CD14-positive monocyte (primary cell): ENCODE measurements around the gene LRRC7. TPM values are rescaled to one million over a fixed set of nuclear protein-coding genes. Genes with fewer than 3 reads are reported as not detected.

Experiments
- DNase-seq, 3 donors: peaks; one replicate each; pipeline ENCODE4 v3.0.0-alpha.2; 2011 to 2022
- H2AFZ ChIP-seq: 2 replicates; pipeline ENCODE4 v1.6.0; 2012; ENCODE audit warnings: mild to moderate bottlenecking, low read depth, low read length, inconsistent platforms; ENCODE audit not compliant: insufficient read depth, poor library complexity, severe bottlenecking
- H3K27ac ChIP-seq, 2 donors: 1 replicate in 1 of 2; 2 replicates in 1 of 2; pipeline ENCODE4 v1.5.1; 2012 to 2013; ENCODE audit warnings: low read length in 2 of 2, control low read depth in 1 of 2, inconsistent platforms in 1 of 2, low read depth in 1 of 2, mild to moderate bottlenecking in 1 of 2
- H3K27me3 ChIP-seq, 2 donors: one replicate each; pipeline versions ENCODE4 v1.6.0 to v1.6.1; 2011 to 2013; ENCODE audit warnings: low read length in 2 of 2; ENCODE audit not compliant: control insufficient read depth in 2 of 2, insufficient read depth in 2 of 2
- H3K36me3 ChIP-seq, 2 donors: replicated peaks in 1 of 2; 1 replicate in 1 of 2; 2 replicates in 1 of 2; pipeline versions ENCODE4 v1.5.1 to v1.6.1; 2012 to 2013; ENCODE audit warnings: low read length in 2 of 2, control low read depth in 1 of 2, inconsistent platforms in 1 of 2, mild to moderate bottlenecking in 1 of 2; ENCODE audit not compliant: insufficient read depth in 2 of 2, control insufficient read depth in 1 of 2
- H3K4me1 ChIP-seq, 2 donors: 1 replicate in 1 of 2; 2 replicates in 1 of 2; pipeline versions ENCODE4 v1.5.1 to v1.6.1; 2012 to 2013; ENCODE audit warnings: low read length in 2 of 2, control low read depth in 1 of 2, inconsistent platforms in 1 of 2, mild to moderate bottlenecking in 1 of 2, moderate library complexity in 1 of 2; ENCODE audit not compliant: insufficient read depth in 2 of 2, control insufficient read depth in 1 of 2
- H3K4me2 ChIP-seq: replicated peaks from 2 replicates; pipeline ENCODE3; 2012; ENCODE audit warnings: low read length, moderate library complexity, mild to moderate bottlenecking; ENCODE audit not compliant: poor library complexity, severe bottlenecking; ENCODE audit errors: extremely low read depth
- H3K4me3 ChIP-seq, 3 experiments: fragments of 200-600 bp in 1 of 3; sonication (generic) in 1 of 3; replicated peaks in 1 of 3; 1 replicate in 2 of 3; 2 replicates in 1 of 3; pipeline ENCODE4 v1.5.1; 2011 to 2013; ENCODE audit warnings: low read length in 3 of 3, mild to moderate bottlenecking in 3 of 3, control low read depth in 2 of 3, low read depth in 2 of 3, inconsistent platforms in 1 of 3, moderate library complexity in 1 of 3
- H3K79me2 ChIP-seq: 2 replicates; pipeline ENCODE4 v1.6.0; 2012; ENCODE audit warnings: mild to moderate bottlenecking, control low read depth, inconsistent platforms, low read length, moderate library complexity; ENCODE audit not compliant: insufficient read depth
- H3K9ac ChIP-seq: 2 replicates; pipeline ENCODE4 v1.6.0; 2017; ENCODE audit warnings: low read length, mild to moderate bottlenecking; ENCODE audit not compliant: insufficient read depth, poor library complexity, severe bottlenecking
- H3K9me3 ChIP-seq, 2 donors: replicated peaks in 1 of 2; 1 replicate in 1 of 2; 2 replicates in 1 of 2; pipeline versions ENCODE4 v1.5.1 to v1.6.1; 2012 to 2013; ENCODE audit warnings: low read length in 2 of 2, control low read depth in 1 of 2; ENCODE audit not compliant: control insufficient read depth in 1 of 2, insufficient read depth in 1 of 2
- H4K20me1 ChIP-seq: 2 replicates; pipeline ENCODE4 v1.6.0; 2012; ENCODE audit warnings: mild to moderate bottlenecking, low read length, control low read depth, moderate library complexity; ENCODE audit not compliant: insufficient read depth
- H3K27ac Mint-ChIP-seq, 7 donors: one replicate each; pipeline ENCODE4 v1.8.0; 2020; ENCODE audit warnings: mild to moderate bottlenecking in 7 of 7, mixed read lengths in 7 of 7, moderate library complexity in 6 of 7, inconsistent platforms in 2 of 7
- H3K27me3 Mint-ChIP-seq, 3 donors: one replicate each; pipeline ENCODE4 v1.8.0; 2021 to 2022; ENCODE audit warnings: low read depth in 3 of 3, mild to moderate bottlenecking in 3 of 3, mixed read lengths in 3 of 3, moderate library complexity in 3 of 3, inconsistent platforms in 1 of 3
- H3K36me3 Mint-ChIP-seq, 2 donors: one replicate each; pipeline ENCODE4 v1.8.0; 2020; ENCODE audit warnings: mixed read lengths in 2 of 2, inconsistent platforms in 1 of 2, mild to moderate bottlenecking in 1 of 2
- H3K4me1 Mint-ChIP-seq: one replicate; pipeline ENCODE4 v1.8.0; 2020; ENCODE audit warnings: mild to moderate bottlenecking, mixed read lengths
- H3K4me3 Mint-ChIP-seq, 2 donors: one replicate each; pipeline ENCODE4 v1.8.0; 2020; ENCODE audit warnings: mild to moderate bottlenecking in 2 of 2, mixed read lengths in 2 of 2, moderate library complexity in 1 of 2
- H3K9me3 Mint-ChIP-seq, 7 donors: one replicate each; pipeline ENCODE4 v1.8.0; 2020 to 2022; ENCODE audit warnings: mixed read lengths in 7 of 7, mild to moderate bottlenecking in 6 of 7, moderate library complexity in 6 of 7, inconsistent platforms in 2 of 7
- CTCF ChIP-seq: fragments of 200-600 bp; IDR thresholded peaks from one replicate; pipeline ENCODE4 v1.8.0; 2022; ENCODE audit warnings: antibody characterized with exemption, mild to moderate bottlenecking
- WGBS: methylation state at CpG from one replicate; pipeline ENCODE4 v1.1.5; 2013; ENCODE audit warnings: missing lambda C conversion rate; ENCODE audit not compliant: insufficient coverage; 5-methylcytosine and 5-hydroxymethylcytosine counted together
- intact Hi-C, 2 donors: fragments of 100-400 bp; cut with micrococcal nuclease; formaldehyde crosslinking; loops; one replicate each; pipeline versions ENCODE4 v1.15.0 to v1.15.1; 2023
- polyA plus RNA-seq, 3 donors: library from polyadenylated mRNA; depleted of rRNA in 1 of 3; unstranded in 2 of 3; stranded (reverse) in 1 of 3; fragments of 300-500 nt in 2 of 3; fragments of >200 nt in 1 of 3; fragmentation: Illumina TruSeq in 2 of 3; gene quantifications; 1 replicate in 2 of 3; 2 replicates in 1 of 3; pipeline ENCODE4 v1.2.3, GENCODE V29; 2012 to 2021

Gene LRRC7
- polyA plus RNA-seq, 3 donors: not detected

DNA sequence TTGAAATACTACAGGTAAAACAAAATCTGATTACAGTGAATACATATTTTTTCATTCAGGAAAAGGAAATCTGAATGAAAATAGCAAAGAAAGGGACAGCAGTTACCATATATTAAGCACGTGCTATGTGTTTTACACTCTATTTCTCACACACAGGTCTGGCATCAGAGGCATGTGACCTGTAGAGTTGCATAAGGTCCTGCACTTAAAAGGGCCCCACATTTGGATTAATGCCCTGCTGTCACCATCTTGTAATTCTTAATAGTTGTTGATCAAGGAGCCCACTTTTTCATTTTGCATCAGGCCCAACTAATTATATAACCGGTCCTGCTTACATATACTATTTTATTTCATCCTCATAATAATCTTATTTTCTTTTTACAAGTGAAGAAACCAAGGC is 511.8 kb downstream of the LRRC7 start:
- Histone ChIP-seq H3K9me3 (peaks cover 0 to 8% of the 10 kb centered on the region in 2 donors), H3K9ac (no peak overlapping the region), H3K79me2 (no peaks in the 10 kb centered on the region), H4K20me1 (no peaks in the 10 kb centered on the region), H3K4me2 (no peak overlapping the region), H3K4me1 (peaks cover 5 to 8% of the 10 kb centered on the region in 2 donors), H3K36me3 (no peaks in the 10 kb centered on the region), H3K27me3 (no peaks in the 10 kb centered on the region), H2AFZ (no peak overlapping the region), H3K4me3 (no peak overlapping the region), H3K27ac (no peak overlapping the region)
- H3K27ac Mint-ChIP-seq: no peak overlapping the region
- peaks cover 0 to 2% (median 2%) of the 10 kb centered on the region in 3 donors for H3K27me3 Mint-ChIP-seq
- no peaks in the 10 kb centered on the region for H3K36me3 Mint-ChIP-seq
- no peak for TF ChIP-seq CTCF
- no peak for DNase-seq
- H3K4me1 Mint-ChIP-seq: peaks cover 5% of the 10 kb centered on the region
- H3K4me3 Mint-ChIP-seq: no peak overlapping the region
- WGBS: no CpG with 5 or more reads among the region's 2 CpGs
- intact Hi-C loops: no loop called here
- H3K9me3 Mint-ChIP-seq: peaks cover 2 to 13% (median 6%) of the 10 kb centered on the region in 7 donors

DNA sequence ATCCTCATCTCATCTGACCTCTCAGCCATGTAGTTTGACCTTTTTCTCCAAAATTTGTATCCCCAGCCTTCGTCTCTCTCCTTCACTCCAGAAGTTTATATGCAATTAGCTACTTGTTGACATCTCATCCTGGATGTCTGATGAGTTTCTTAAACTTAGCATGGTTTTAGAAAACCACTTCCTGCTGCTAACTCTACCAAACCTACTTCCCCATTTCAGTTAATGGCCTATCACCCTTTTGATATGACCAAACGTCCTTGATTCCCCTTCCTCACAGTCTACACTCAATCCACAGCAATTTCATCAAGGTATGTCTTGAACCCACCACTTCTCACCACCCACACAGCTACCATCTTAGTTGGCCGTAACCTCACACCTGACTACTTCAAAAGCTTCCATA is 515.8 kb downstream of the LRRC7 start:
- Histone ChIP-seq H3K4me1 (peaks cover 5 to 8% of the 10 kb centered on the region in 2 donors), H3K9me3 (peaks cover 0 to 8% of the 10 kb centered on the region in 2 donors), H3K36me3 (no peaks in the 10 kb centered on the region), H3K4me2 (no peak overlapping the region), H3K79me2 (no peaks in the 10 kb centered on the region), H3K27me3 (no peaks in the 10 kb centered on the region), H3K27ac (no peak overlapping the region), H4K20me1 (no peaks in the 10 kb centered on the region), H2AFZ (no peak overlapping the region), H3K9ac (no peak overlapping the region), H3K4me3 (no peak overlapping the region)
- Mint-ChIP-seq H3K9me3 (peaks cover 2 to 11% (median 6%) of the 10 kb centered on the region in 7 donors), H3K36me3 (no peaks in the 10 kb centered on the region), H3K4me3 (no peak overlapping the region), H3K4me1 (peaks cover 5% of the 10 kb centered on the region), H3K27me3 (peaks cover 0 to 2% (median 2%) of the 10 kb centered on the region in 3 donors), H3K27ac (peak overlapping the region in 1 of 7 donors; percentile 6)
- peak in 1 of 3 donors; percentile 10 for DNase-seq
- TF ChIP-seq CTCF: no peak
- intact Hi-C loops: no loop called here
- whole genome bisulfite sequencing: 33% methylated on average over 3 of the region's 3 CpGs
